ENCODE measurements around the gene HLA-DOB.

GRCh38 chr6:32774426-32774825, 42.4 kb downstream of the HLA-DOB start:
- TF ChIP-seq POLR2A (IDR thresholded peaks at IDR 0.05) = no peak
- no peak for TF ChIP-seq CTCF (IDR thresholded peaks at IDR 0.05)
